Lower lobe of right lung (tissue), 2 donors: ENCODE data around the gene SLC15A3. TPM values are rescaled to one million over a fixed set of nuclear protein-coding genes. Genes with fewer than 3 reads are reported as not detected.
A peak's percentile ranks its signal among the peaks of the same experiment; 100 is the strongest.

Source experiments
- ATAC-seq, 2 donors: fragments of 200-7000 bp; cut with Tn5 transposase; one replicate each; pipeline ENCODE4 v1.9.1; 2020 to 2022; ENCODE audit warnings: mild to moderate bottlenecking in 2 of 2, moderate library complexity in 2 of 2
- DNase-seq: peaks from one replicate; pipeline ENCODE4 v3.0.0-alpha.2; 2020
- H3K27ac ChIP-seq: fragments of 200-600 bp; one replicate; pipeline ENCODE4 v1.8.0; 2022
- H3K27me3 ChIP-seq: fragments of 200-600 bp; one replicate; pipeline ENCODE4 v1.8.0; 2022; ENCODE audit warnings: low read depth
- H3K36me3 ChIP-seq: fragments of 200-600 bp; one replicate; pipeline ENCODE4 v1.8.0; 2022; ENCODE audit warnings: mild to moderate bottlenecking
- H3K4me1 ChIP-seq: fragments of 200-600 bp; one replicate; pipeline ENCODE4 v1.8.0; 2022
- H3K4me3 ChIP-seq: fragments of 200-600 bp; one replicate; pipeline ENCODE4 v1.8.0; 2022; ENCODE audit warnings: mild to moderate bottlenecking
- H3K9me3 ChIP-seq: fragments of 200-600 bp; one replicate; pipeline ENCODE4 v1.8.0; 2022
- CTCF ChIP-seq: fragments of 200-600 bp; IDR thresholded peaks from one replicate; pipeline ENCODE4 v1.8.0; 2022; ENCODE audit warnings: antibody characterized with exemption, mild to moderate bottlenecking
- intact Hi-C: fragments of 100-400 bp; cut with DNase I; formaldehyde crosslinking; loops from one replicate; pipeline ENCODE4 v1.11.0; 2022
- total RNA-seq: library from RNA; stranded (reverse); fragmentation: NEBNext Ultra II Directional; extraction: Animal tissue kit (Norgen Biotek cat#: 25700); gene quantifications from one replicate; pipeline ENCODE4 v1.2.1, GENCODE V29; 2021
- donor health status: DM: no; HTN: yes; CAD: no; lungs with severe emphysema.

SLC15A3 gene
- total RNA-seq, 1 donor from 2014 or later, result 199 TPM

- no peak for TF ChIP-seq CTCF
- ATAC-seq (no peak), DNase-seq (no peak)
- H3K4me3 ChIP-seq, result no peak overlapping the region
- no peaks in the 10 kb centered on the region for H3K36me3 ChIP-seq
- H3K9me3 ChIP-seq, result no peaks in the 10 kb centered on the region
- H3K27ac ChIP-seq, result no peak overlapping the region
- H3K4me1 ChIP-seq, result peaks cover 6% of the 10 kb centered on the region
- no peaks in the 10 kb centered on the region for H3K27me3 ChIP-seq
- intact Hi-C loops, result no loop called here
These were observed 30.2 kb upstream of the SLC15A3 start for GRCh38 chr11:60982184-60982583.

- H3K9me3 ChIP-seq, result no peaks in the 10 kb centered on the region
- intact Hi-C loops, result no loop called here
- no peaks in the 10 kb centered on the region for H3K27me3 ChIP-seq
- H3K4me3 ChIP-seq, result no peak overlapping the region
- ATAC-seq (no peak), DNase-seq (no peak)
- H3K36me3 ChIP-seq, result no peaks in the 10 kb centered on the region
- H3K27ac ChIP-seq, result no peak overlapping the region
- peaks cover 6% of the 10 kb centered on the region for H3K4me1 ChIP-seq
- TF ChIP-seq CTCF, result no peak
These were observed 29.5 kb upstream of the SLC15A3 start for GRCh38 chr11:60981515-60981914.

GRCh38 chr11:60978546-60979380, 26.8 kb upstream of the SLC15A3 start:
- H3K27me3 ChIP-seq, result no peaks in the 10 kb centered on the region
- peak; percentile 44 to 82 for ATAC-seq
- no peak overlapping the region for H3K4me3 ChIP-seq
- TF ChIP-seq CTCF, result no peak
- DNase-seq, result no peak
- intact Hi-C loops, result no loop called here
- no peaks in the 10 kb centered on the region for H3K9me3 ChIP-seq
- no peaks in the 10 kb centered on the region for H3K36me3 ChIP-seq
- peaks cover 6% of the 10 kb centered on the region for H3K4me1 ChIP-seq
- H3K27ac ChIP-seq, result no peak overlapping the region

GRCh38 chr11:60977836-60978235, 25.9 kb upstream of the SLC15A3 start:
- no peaks in the 10 kb centered on the region for H3K27me3 ChIP-seq
- ATAC-seq (no peak), DNase-seq (no peak)
- no peaks in the 10 kb centered on the region for H3K9me3 ChIP-seq
- H3K4me1 ChIP-seq, result peaks cover 6% of the 10 kb centered on the region
- intact Hi-C loops, result no loop called here
- no peaks in the 10 kb centered on the region for H3K36me3 ChIP-seq
- no peak overlapping the region for H3K4me3 ChIP-seq
- H3K27ac ChIP-seq, result no peak overlapping the region
- TF ChIP-seq CTCF, result no peak

- Histone ChIP-seq H3K36me3 (no peaks in the 10 kb centered on the region), H3K4me1 (peaks cover 6% of the 10 kb centered on the region), H3K4me3 (no peak overlapping the region), H3K27ac (no peak overlapping the region), H3K9me3 (no peaks in the 10 kb centered on the region), H3K27me3 (no peaks in the 10 kb centered on the region)
- no peak for DNase-seq
- intact Hi-C loops, result no loop called here
- no peak for ATAC-seq
- no peak for TF ChIP-seq CTCF
These were observed 25.2 kb upstream of the SLC15A3 start for GRCh38 chr11:60977224-60977623.
